ENCODE results near the gene C6orf15. TPM values are rescaled to one million over a fixed set of nuclear protein-coding genes. Genes with fewer than 3 reads are reported as not detected.
A peak's percentile ranks its signal among the peaks of the same experiment; 100 is the strongest.

The C6orf15 gene
- total and polyA plus RNA-seq, 4 donors: not detected

GRCh38 chr6:31086788-31087440 lies 25.5 kb downstream of the C6orf15 start:
- Histone ChIP-seq H3K4me1 (ENCODE audit: control insufficient read depth in 4 of 4, insufficient read depth in 4 of 4, low read length in 3 of 4) (peaks cover 0 to 1% (median 0%) of the 10 kb centered on the region in 4 donors), H3K4me3 (ENCODE audit: low read depth in 1 of 3, low read length in 3 of 3) (no peak overlapping the region), H3K36me3 (ENCODE audit: control insufficient read depth in 4 of 4, insufficient read depth in 3 of 4, low read depth in 1 of 4, low read length in 3 of 4) (no peaks in the 10 kb centered on the region), H3K9ac (ENCODE audit: low read depth in 1 of 2, low read length in 2 of 2) (peak overlapping the region in 1 of 2 donors; percentile 21), H3K27ac (ENCODE audit: low read depth in 1 of 2, low read length in 2 of 2) (no peak overlapping the region), H3K27me3 (ENCODE audit: control insufficient read depth in 4 of 4, insufficient read depth in 4 of 4, low read length in 3 of 4) (no peaks in the 10 kb centered on the region), H3K9me3 (ENCODE audit: control insufficient read depth in 4 of 4, low read length in 3 of 4) (no peaks in the 10 kb centered on the region)
- DNase-seq (ENCODE audit: low spot score): no peak
- 48% methylated on average over 7 of the region's 7 CpGs for WGBS
- no peak for TF ChIP-seq HNF4G (IDR thresholded peaks at IDR 0.05)
- TF ChIP-seq CTCF (IDR thresholded peaks at IDR 0.05; ENCODE audit: low read depth, low read length, missing input control): no peak
- no peak for TF ChIP-seq YY1 (IDR thresholded peaks at IDR 0.05)
- TF ChIP-seq ATF3 (IDR thresholded peaks at IDR 0.05): no peak
- TF ChIP-seq GABPA (IDR thresholded peaks at IDR 0.05 in 1 of 2, conservative IDR thresholded peaks at IDR 0.05 in 1 of 2): no peak
- TF ChIP-seq EGR1 (IDR thresholded peaks at IDR 0.05; ENCODE audit: low read depth in 2 of 2): no peak
- no peak for TF ChIP-seq FOXA1 (IDR thresholded peaks at IDR 0.05)
- TF ChIP-seq JUND (IDR thresholded peaks at IDR 0.05): no peak
- TF ChIP-seq RAD21 (IDR thresholded peaks at IDR 0.05): no peak
- no peak for TF ChIP-seq RXRA (IDR thresholded peaks at IDR 0.05)
- TF ChIP-seq NR2F2 (IDR thresholded peaks at IDR 0.05): no peak
- no peak for TF ChIP-seq MAX (IDR thresholded peaks at IDR 0.05)
- TF ChIP-seq FOXA2 (IDR thresholded peaks at IDR 0.05): no peak
- TF ChIP-seq TAF1 (conservative IDR thresholded peaks at IDR 0.05): no peak

GRCh38 chr6:31083742-31084354 lies 28.5 kb downstream of the C6orf15 start:
- 63% methylated on average over 8 of the region's 8 CpGs for WGBS
- DNase-seq (ENCODE audit: low spot score): no peak
- peaks cover 0 to 1% (median 0%) of the 10 kb centered on the region in 4 donors for H3K4me1 ChIP-seq (ENCODE audit: control insufficient read depth in 4 of 4, insufficient read depth in 4 of 4, low read length in 3 of 4)
- peak in 1 of 2 donors; percentile 16 for TF ChIP-seq RAD21 (IDR thresholded peaks at IDR 0.05)
- TF ChIP-seq ATF3 (IDR thresholded peaks at IDR 0.05): no peak
- H3K4me3 ChIP-seq (ENCODE audit: low read depth in 1 of 3, low read length in 3 of 3): no peak overlapping the region
- no peak overlapping the region for H3K9ac ChIP-seq (ENCODE audit: low read depth in 1 of 2, low read length in 2 of 2)
- H3K36me3 ChIP-seq (ENCODE audit: control insufficient read depth in 4 of 4, insufficient read depth in 3 of 4, low read depth in 1 of 4, low read length in 3 of 4): no peaks in the 10 kb centered on the region
- H3K9me3 ChIP-seq (ENCODE audit: control insufficient read depth in 4 of 4, low read length in 3 of 4): no peaks in the 10 kb centered on the region
- no peaks in the 10 kb centered on the region for H3K27me3 ChIP-seq (ENCODE audit: control insufficient read depth in 4 of 4, insufficient read depth in 4 of 4, low read length in 3 of 4)
- no peak overlapping the region for H3K27ac ChIP-seq (ENCODE audit: low read depth in 1 of 2, low read length in 2 of 2)

GRCh38 chr6:31081872-31082271 lies 30.5 kb downstream of the C6orf15 start:
- H3K36me3 ChIP-seq (ENCODE audit: control insufficient read depth in 4 of 4, insufficient read depth in 3 of 4, low read depth in 1 of 4, low read length in 3 of 4): no peaks in the 10 kb centered on the region
- H3K9ac ChIP-seq (ENCODE audit: low read depth in 1 of 2, low read length in 2 of 2): no peak overlapping the region
- H3K4me1 ChIP-seq (ENCODE audit: control insufficient read depth in 4 of 4, insufficient read depth in 4 of 4, low read length in 3 of 4): peaks cover 0 to 1% (median 0%) of the 10 kb centered on the region in 4 donors
- H3K27ac ChIP-seq (ENCODE audit: low read depth in 1 of 2, low read length in 2 of 2): no peak overlapping the region
- 92% methylated on average over 6 of the region's 6 CpGs for WGBS
- no peaks in the 10 kb centered on the region for H3K27me3 ChIP-seq (ENCODE audit: control insufficient read depth in 4 of 4, insufficient read depth in 4 of 4, low read length in 3 of 4)
- no peak overlapping the region for H3K4me3 ChIP-seq (ENCODE audit: low read depth in 1 of 3, low read length in 3 of 3)
- TF ChIP-seq REST (IDR thresholded peaks at IDR 0.05) (no peak), TAF1 (conservative IDR thresholded peaks at IDR 0.05) (no peak), ZBTB33 (IDR thresholded peaks at IDR 0.05) (no peak), ATF3 (IDR thresholded peaks at IDR 0.05) (no peak), HNF4G (IDR thresholded peaks at IDR 0.05) (no peak)
- no peaks in the 10 kb centered on the region for H3K9me3 ChIP-seq (ENCODE audit: control insufficient read depth in 4 of 4, low read length in 3 of 4)
- DNase-seq (ENCODE audit: low spot score): no peak
